Measurements from ENCODE around the gene HDAC4.

DNA sequence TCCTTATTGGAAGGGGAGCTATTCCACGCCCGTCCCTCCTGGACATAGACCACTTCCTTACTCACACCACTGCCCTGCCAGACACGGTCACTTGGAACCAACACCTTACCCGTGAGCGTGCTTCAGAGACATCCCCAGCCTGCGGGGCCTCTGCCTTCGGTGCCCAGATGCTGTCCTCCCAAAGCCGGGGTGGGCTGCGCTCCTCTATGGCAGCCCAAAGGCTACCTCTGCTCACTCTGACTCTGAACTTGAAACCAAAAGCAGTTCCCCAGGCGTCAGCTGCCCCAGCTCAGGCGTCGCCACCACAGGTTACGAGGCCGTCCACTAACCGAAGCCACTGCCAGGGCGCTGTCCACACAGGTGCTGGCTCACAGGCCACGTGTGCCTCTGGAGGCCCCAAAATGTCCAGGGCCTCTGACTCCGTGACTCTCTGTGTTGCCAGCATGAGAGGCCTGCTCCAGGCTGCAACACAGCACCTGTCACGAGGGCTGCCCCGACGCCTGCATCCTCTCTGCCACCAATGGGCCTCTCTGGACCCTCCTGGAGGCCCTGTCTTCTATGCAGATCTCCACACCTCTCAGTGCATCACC, 23.8 kb downstream of the HDAC4 start:
- TF ChIP-seq GABPA (IDR thresholded peaks at IDR 0.05; ENCODE audit: borderline replicate concordance, insufficient read depth, low read length) (no peak), POLR2AphosphoS5 (IDR thresholded peaks at IDR 0.05; ENCODE audit: low read depth, low read length) (no peak), CHD2 (IDR thresholded peaks at IDR 0.05; ENCODE audit: low read length) (no peak), POU5F1 (IDR thresholded peaks at IDR 0.05; ENCODE audit: low read depth, low read length) (no peak), YY1 (IDR thresholded peaks at IDR 0.05; ENCODE audit: low read depth, low read length) (no peak), CHD1 (IDR thresholded peaks at IDR 0.05; ENCODE audit: low read depth, low read length) (no peak)
- TF ChIP-seq, protein P1, sequence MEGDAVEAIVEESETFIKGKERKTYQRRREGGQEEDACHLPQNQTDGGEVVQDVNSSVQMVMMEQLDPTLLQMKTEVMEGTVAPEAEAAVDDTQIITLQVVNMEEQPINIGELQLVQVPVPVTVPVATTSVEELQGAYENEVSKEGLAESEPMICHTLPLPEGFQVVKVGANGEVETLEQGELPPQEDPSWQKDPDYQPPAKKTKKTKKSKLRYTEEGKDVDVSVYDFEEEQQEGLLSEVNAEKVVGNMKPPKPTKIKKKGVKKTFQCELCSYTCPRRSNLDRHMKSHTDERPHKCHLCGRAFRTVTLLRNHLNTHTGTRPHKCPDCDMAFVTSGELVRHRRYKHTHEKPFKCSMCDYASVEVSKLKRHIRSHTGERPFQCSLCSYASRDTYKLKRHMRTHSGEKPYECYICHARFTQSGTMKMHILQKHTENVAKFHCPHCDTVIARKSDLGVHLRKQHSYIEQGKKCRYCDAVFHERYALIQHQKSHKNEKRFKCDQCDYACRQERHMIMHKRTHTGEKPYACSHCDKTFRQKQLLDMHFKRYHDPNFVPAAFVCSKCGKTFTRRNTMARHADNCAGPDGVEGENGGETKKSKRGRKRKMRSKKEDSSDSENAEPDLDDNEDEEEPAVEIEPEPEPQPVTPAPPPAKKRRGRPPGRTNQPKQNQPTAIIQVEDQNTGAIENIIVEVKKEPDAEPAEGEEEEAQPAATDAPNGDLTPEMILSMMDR (IDR thresholded peaks at IDR 0.05; ENCODE audit: control extremely low read depth in 1 of 3, insufficient read depth in 1 of 3, low read depth in 1 of 3, low read length in 3 of 3) = no peak

Measured in H1 (cell line).